Measurements from ENCODE around the gene NFIX. TPM values are rescaled to one million over a fixed set of nuclear protein-coding genes. Genes with fewer than 3 reads are reported as not detected.

The NFIX gene
- total and polyA plus RNA-seq, 12 donors = 16.8 to 162 (median 138) TPM

- no peak for ATAC-seq
- WGBS, 2 donors = 91 to 95% methylated on average over 9 of the region's 9 CpGs
- TF ChIP-seq CTCF (IDR thresholded peaks at IDR 0.05) = no peak
These were observed 131.8 kb downstream of the NFIX start for GRCh38 chr19:13127051-13127450.

GRCh38 chr19:13127811-13128575 is 132.7 kb downstream of the NFIX start:
- H3K27me3 ChIP-seq = no peaks in the 10 kb centered on the region
- no peak for TF ChIP-seq CTCF (IDR thresholded peaks at IDR 0.05)
- H3K9me3 ChIP-seq = no peaks in the 10 kb centered on the region
- intact Hi-C loops (cut with DNase I) = loop anchor here in 3 of 10 donors (10.0 kb wide), 1 partner anchor 137 kb away; no protein-coding TSS in a partner anchor
- 89 to 90% methylated on average over 6 of the region's 6 CpGs for WGBS, 2 donors
- ATAC-seq = peak in 1 of 8 donors; percentile 14
- DNase-seq = no peak
- H3K4me3 ChIP-seq = no peak overlapping the region
- peaks cover 0 to 18% (median 0%) of the 10 kb centered on the region in 9 donors for H3K36me3 ChIP-seq
- peaks cover 0 to 21% (median 7%) of the 10 kb centered on the region in 9 donors for H3K4me1 ChIP-seq
- peak overlapping the region in 1 of 10 donors; percentile 35 for H3K27ac ChIP-seq

More at GRCh38 chr19:13127051-13127450, 131.8 kb downstream of the NFIX start:
- no peaks in the 10 kb centered on the region for H3K9me3 ChIP-seq
- H3K27me3 ChIP-seq = no peaks in the 10 kb centered on the region
- H3K27ac ChIP-seq = no peak overlapping the region
- no peak overlapping the region for H3K4me3 ChIP-seq
- intact Hi-C loops (cut with DNase I) = loop anchor here in 3 of 10 donors (10.0 kb wide), 1 partner anchor 138 kb away; no protein-coding TSS in a partner anchor
- peaks cover 0 to 18% (median 0%) of the 10 kb centered on the region in 9 donors for H3K36me3 ChIP-seq
- no peak for DNase-seq
- peaks cover 0 to 12% (median 7%) of the 10 kb centered on the region in 9 donors for H3K4me1 ChIP-seq

- DNase-seq (no peak), ATAC-seq (peak in 4 of 8 donors; percentile 15 to 47 (median 24))
- TF ChIP-seq CTCF (IDR thresholded peaks at IDR 0.05) = no peak
- H3K4me1 ChIP-seq = peaks cover 0 to 27% (median 12%) of the 10 kb centered on the region in 9 donors
- peak overlapping the region in 1 of 10 donors; percentile 35 for H3K27ac ChIP-seq
- H3K9me3 ChIP-seq = no peaks in the 10 kb centered on the region
- intact Hi-C loops (cut with DNase I) = loop anchor here in 3 of 10 donors (10.0 kb wide), 1 partner anchor 136 kb away; no protein-coding TSS in a partner anchor
- H3K4me3 ChIP-seq = no peak overlapping the region
- no peaks in the 10 kb centered on the region for H3K27me3 ChIP-seq
- WGBS, 2 donors = 55 to 87% methylated on average over 1 of the region's 1 CpG
- H3K36me3 ChIP-seq = peaks cover 0 to 18% (median 0%) of the 10 kb centered on the region in 9 donors
These were observed 133.3 kb downstream of the NFIX start for GRCh38 chr19:13128583-13128982.

DNA sequence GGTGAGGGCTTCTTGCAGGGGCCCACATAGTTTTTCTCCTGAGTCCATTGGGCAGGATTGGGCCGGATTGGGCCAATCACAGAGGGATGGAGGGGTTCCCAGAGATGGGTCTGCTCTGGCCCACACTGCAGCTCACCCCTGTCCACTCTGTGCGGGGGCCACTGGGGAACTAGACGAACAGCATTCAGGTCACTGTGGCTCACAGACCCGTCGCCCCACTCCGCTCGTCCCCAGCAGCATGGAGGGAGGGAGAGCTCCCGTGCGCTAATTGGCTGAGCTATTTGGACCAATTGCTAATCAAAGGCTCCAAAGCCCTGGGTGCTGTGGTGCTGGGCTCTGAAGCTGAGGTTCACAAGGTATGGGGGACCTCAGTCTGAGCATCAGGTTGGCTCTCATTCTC is 134.1 kb downstream of the NFIX start:
- no peak for TF ChIP-seq CTCF (IDR thresholded peaks at IDR 0.05)
- Histone ChIP-seq H3K36me3 (peaks cover 0 to 15% (median 0%) of the 10 kb centered on the region in 9 donors), H3K9me3 (no peaks in the 10 kb centered on the region), H3K27me3 (no peaks in the 10 kb centered on the region), H3K4me3 (no peak overlapping the region), H3K4me1 (peaks cover 0 to 30% (median 20%) of the 10 kb centered on the region in 9 donors), H3K27ac (no peak overlapping the region)
- WGBS, 2 donors = 93 to 94% methylated on average over 9 of the region's 9 CpGs
- intact Hi-C loops (cut with DNase I) = loop anchor here in 3 of 10 donors (10.0 kb wide), 1 partner anchor 135 kb away; no protein-coding TSS in a partner anchor
- ATAC-seq = no peak
- DNase-seq = no peak

Measured in heart right ventricle (tissue), 16 donors.